ENCODE data around the gene CNN1. TPM values are rescaled to one million over a fixed set of nuclear protein-coding genes. Genes with fewer than 3 reads are reported as not detected.
A peak's percentile ranks its signal among the peaks of the same experiment; 100 is the strongest.
"Not testable (repeated sequence)": the region's sequence is repeated elsewhere in the genome, so short reads cannot be mapped to it uniquely, and the experiment has no call there.

CNN1 gene
- total and polyA plus RNA-seq, 2 of the 13 experiments (the other 11 are each of a cell fraction or from before 2014, with no cell fraction given), result 0.70 to 1.1 TPM

DNA sequence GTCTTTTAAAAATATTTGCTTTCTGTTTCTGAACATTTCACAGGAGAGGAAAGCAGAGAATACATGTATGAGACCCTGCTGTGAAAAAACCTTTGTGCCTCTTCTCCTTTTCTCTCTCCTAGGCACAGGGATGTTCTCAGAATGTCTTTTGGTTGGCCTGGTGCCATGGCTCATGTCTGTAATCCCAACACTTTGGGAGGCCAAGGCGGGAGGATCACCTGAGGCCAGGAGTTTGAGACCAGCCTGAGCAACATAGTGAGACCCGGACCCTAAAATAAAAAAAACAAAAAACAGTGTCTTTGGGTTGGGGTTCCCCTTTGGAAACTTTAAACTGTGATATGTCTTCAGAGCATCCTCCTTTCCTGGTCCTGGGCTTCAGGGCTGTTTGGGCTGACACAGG, 60.1 kb downstream of the CNN1 start:
- Histone ChIP-seq H3K9ac (ENCODE audit: insufficient read depth, low read depth, low read length) (peak overlapping the region; percentile 92; the same call in 1 of the 2 replicates), H3K79me2 (ENCODE audit: insufficient read depth, low read length) (peaks cover 43% of the 10 kb centered on the region), H2AFZ (ENCODE audit: low read length) (no peak overlapping the region), H3K9me3 (ENCODE audit: low read length) (no peaks in the 10 kb centered on the region), H3K27ac (ENCODE audit: extremely low read length, insufficient read depth, low read length) (no peak overlapping the region), H3K4me1 (ENCODE audit: insufficient read depth, low read length) (peaks cover 52% of the 10 kb centered on the region), H3K4me3 (replicated peaks in 1 of 3; ENCODE audit: insufficient read depth in 1 of 3, low read depth in 2 of 3, low read length in 3 of 3) (peak overlapping the region in 1 of 3 experiments; percentile 86; a peak in 2 of 6 replicates), H4K20me1 (ENCODE audit: insufficient read depth, low read length) (no peaks in the 10 kb centered on the region), H3K36me3 (replicated peaks in 1 of 2; ENCODE audit: control insufficient read depth in 1 of 2, insufficient read depth in 2 of 2, low read length in 2 of 2) (no peaks in the 10 kb centered on the region; a peak in 1 of 5 replicates), H3K27me3 (ENCODE audit: control insufficient read depth in 1 of 2, insufficient read depth in 2 of 2, low read length in 2 of 2) (no peaks in the 10 kb centered on the region), H3K4me2 (ENCODE audit: low read depth, low read length) (peak overlapping the region; percentile 74)
- no TSS peak for BruUV-seq (replicated peaks)
- DNase-seq (ENCODE audit: low spot score) (no peak), FAIRE-seq (no peak), ATAC-seq (no peak)
- WGBS (ENCODE audit: low lambda C conversion rate), result 100% methylated on average over 2 of the region's 2 CpGs
- CTCF ChIA-PET (ENCODE audit: low intra/inter-chr PET ratio, low total read pairs), result no interaction called here
- POLR2A ChIA-PET, result no interaction called here
- intact Hi-C loops (cut with micrococcal nuclease; ENCODE audit: unreplicated experiment), result no loop called here
- no peak for TF ChIP-seq ZNF3 (CRISPR knock-in tag; IDR thresholded peaks at IDR 0.05)
- TF ChIP-seq, protein P1, sequence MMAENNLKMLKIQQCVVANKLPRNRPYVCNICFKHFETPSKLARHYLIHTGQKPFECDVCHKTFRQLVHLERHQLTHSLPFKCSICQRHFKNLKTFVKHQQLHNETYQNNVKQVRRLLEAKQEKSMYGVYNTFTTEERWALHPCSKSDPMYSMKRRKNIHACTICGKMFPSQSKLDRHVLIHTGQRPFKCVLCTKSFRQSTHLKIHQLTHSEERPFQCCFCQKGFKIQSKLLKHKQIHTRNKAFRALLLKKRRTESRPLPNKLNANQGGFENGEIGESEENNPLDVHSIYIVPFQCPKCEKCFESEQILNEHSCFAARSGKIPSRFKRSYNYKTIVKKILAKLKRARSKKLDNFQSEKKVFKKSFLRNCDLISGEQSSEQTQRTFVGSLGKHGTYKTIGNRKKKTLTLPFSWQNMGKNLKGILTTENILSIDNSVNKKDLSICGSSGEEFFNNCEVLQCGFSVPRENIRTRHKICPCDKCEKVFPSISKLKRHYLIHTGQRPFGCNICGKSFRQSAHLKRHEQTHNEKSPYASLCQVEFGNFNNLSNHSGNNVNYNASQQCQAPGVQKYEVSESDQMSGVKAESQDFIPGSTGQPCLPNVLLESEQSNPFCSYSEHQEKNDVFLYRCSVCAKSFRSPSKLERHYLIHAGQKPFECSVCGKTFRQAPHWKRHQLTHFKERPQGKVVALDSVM (CRISPR knock-in tag; IDR thresholded peaks at IDR 0.05), result peak; percentile 44
- in situ Hi-C loops (cut with HindIII; ENCODE audit: extremely low pct_ligation_motif_present, low pct_unique_long_range_greater_than_20kb), result no loop called here

DNA sequence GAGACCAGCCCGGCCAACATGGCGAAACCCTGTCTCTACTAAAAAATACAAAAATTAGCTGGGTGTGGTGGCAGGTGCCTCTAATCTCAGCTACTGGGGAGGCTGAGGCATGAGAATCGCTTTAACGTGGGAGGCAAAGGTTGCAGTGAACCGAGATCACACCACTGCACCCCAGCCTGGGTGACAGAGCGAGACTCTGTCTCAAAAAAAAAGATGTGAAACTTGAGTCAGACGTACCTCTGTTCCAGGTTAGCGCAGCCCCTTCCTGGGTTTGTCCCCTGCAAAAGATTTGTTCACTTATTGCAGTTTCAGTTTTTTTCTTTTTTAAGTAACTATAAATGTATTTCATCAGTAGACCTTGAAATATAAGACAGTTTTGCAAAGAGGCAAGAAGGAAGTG, 61.1 kb downstream of the CNN1 start:
- H3K27ac ChIP-seq (ENCODE audit: extremely low read length, insufficient read depth, low read length); DNase-seq (ENCODE audit: low spot score); H4K20me1 ChIP-seq (ENCODE audit: insufficient read depth, low read length); ATAC-seq; H3K36me3 ChIP-seq (replicated peaks in 1 of 2; ENCODE audit: control insufficient read depth in 1 of 2, insufficient read depth in 2 of 2, low read length in 2 of 2); H3K9me3 ChIP-seq (ENCODE audit: low read length); in situ Hi-C loops (cut with HindIII; ENCODE audit: extremely low pct_ligation_motif_present, low pct_unique_long_range_greater_than_20kb); H3K27me3 ChIP-seq (ENCODE audit: control insufficient read depth in 1 of 2, insufficient read depth in 2 of 2, low read length in 2 of 2); FAIRE-seq; intact Hi-C loops (cut with micrococcal nuclease; ENCODE audit: unreplicated experiment); H3K9ac ChIP-seq (ENCODE audit: insufficient read depth, low read depth, low read length); CTCF ChIA-PET (ENCODE audit: low intra/inter-chr PET ratio, low total read pairs); BruUV-seq (replicated peaks); H2AFZ ChIP-seq (ENCODE audit: low read length); H3K4me3 ChIP-seq (replicated peaks in 1 of 3; ENCODE audit: insufficient read depth in 1 of 3, low read depth in 2 of 3, low read length in 3 of 3): not testable (repeated sequence)
- WGBS (ENCODE audit: low lambda C conversion rate), result 93% methylated on average over 8 of the region's 8 CpGs
- peaks cover 45% of the 10 kb centered on the region for H3K4me1 ChIP-seq (ENCODE audit: insufficient read depth, low read length)
- POLR2A ChIA-PET, result interaction anchor here (0.6 kb wide), 2 partner anchors 23 to 41 kb away, joined by 3 read pairs; partner anchors contain the start of gene ELOF1
- peaks cover 47% of the 10 kb centered on the region for H3K79me2 ChIP-seq (ENCODE audit: insufficient read depth, low read length)
- H3K4me2 ChIP-seq (ENCODE audit: low read depth, low read length), result 0 out of 2 replicates have a peak overlapping the region, but pooled peaks have one; percentile 6

Small RNAs within 50 kb of the gene (microRNA-seq; reads per million reads assigned to microRNA genes)
- 43.6 reads per million, percentile 66 among the genes with 10 or more reads in this experiment for gene MIR7974

Small RNAs within 50 kb of the gene (small RNA-seq; reads per million reads assigned to genes)
- gene MIR7974 (ENCODE audit: insufficient read depth in 2 of 3, insufficient read length in 3 of 3, low read depth in 2 of 3, low replicate concordance in 1 of 3) (0 to 3.3 (median 1.3) reads per million in 3 experiments), gene RN7SL833P (ENCODE audit: insufficient read depth in 2 of 3, insufficient read length in 3 of 3, low read depth in 2 of 3, low replicate concordance in 1 of 3) (0 reads per million in 3 experiments)

Other genes with a start within 250 kb of the CNN1 start
- gene TSPAN16, start 242.7 kb upstream of the CNN1 start, total RNA-seq (2016; rRNA removed; fragmentation: Illumina TruSeq; extraction: Trizol), result not detected in 2 replicates
- gene TSPAN16, start 242.7 kb upstream of the CNN1 start, polyA plus RNA-seq (2011; rRNA removed), result not detected in 2 replicates
- 2.0 and 3.3 TPM in 2 replicates for gene RAB3D, start 199.2 kb upstream of the CNN1 start, total RNA-seq (2016; rRNA removed; fragmentation: Illumina TruSeq; extraction: Trizol)
- 16.1 and 19.9 TPM in 2 replicates for gene RAB3D, start 199.2 kb upstream of the CNN1 start, polyA plus RNA-seq (2011; rRNA removed)
- 22.8 and 45.5 TPM in 2 replicates for gene TMEM205, start 192.6 kb upstream of the CNN1 start, total RNA-seq (2016; rRNA removed; fragmentation: Illumina TruSeq; extraction: Trizol)
- 98.7 and 119 TPM in 2 replicates for gene TMEM205, start 192.6 kb upstream of the CNN1 start, polyA plus RNA-seq (2011; rRNA removed)
- 1.2 and 1.7 TPM in 2 replicates for gene CCDC159, start 192.3 kb upstream of the CNN1 start, total RNA-seq (2016; rRNA removed; fragmentation: Illumina TruSeq; extraction: Trizol)
- gene CCDC159, start 192.3 kb upstream of the CNN1 start, polyA plus RNA-seq (2011; rRNA removed), result 6.3 and 9.1 TPM in 2 replicates
- 0.77 and 1.5 TPM in 2 replicates for gene PLPPR2, start 183.4 kb upstream of the CNN1 start, total RNA-seq (2016; rRNA removed; fragmentation: Illumina TruSeq; extraction: Trizol)
- 2.1 and 4.2 TPM in 2 replicates for gene PLPPR2, start 183.4 kb upstream of the CNN1 start, polyA plus RNA-seq (2011; rRNA removed)
- 3.1 and 3.3 TPM in 2 replicates for gene SWSAP1, start 164.2 kb upstream of the CNN1 start, total RNA-seq (2016; rRNA removed; fragmentation: Illumina TruSeq; extraction: Trizol)
- 2.7 and 3.9 TPM in 2 replicates for gene SWSAP1, start 164.2 kb upstream of the CNN1 start, polyA plus RNA-seq (2011; rRNA removed)
- gene EPOR, start 154.5 kb upstream of the CNN1 start, total RNA-seq (2016; rRNA removed; fragmentation: Illumina TruSeq; extraction: Trizol), result 1.2 and 2.9 TPM in 2 replicates
- 5.3 and 7.0 TPM in 2 replicates for gene EPOR, start 154.5 kb upstream of the CNN1 start, polyA plus RNA-seq (2011; rRNA removed)
- 1.2 and 4.2 TPM in 2 replicates for gene RGL3, start 119.5 kb upstream of the CNN1 start, total RNA-seq (2016; rRNA removed; fragmentation: Illumina TruSeq; extraction: Trizol)
- 7.6 and 8.4 TPM in 2 replicates for gene RGL3, start 119.5 kb upstream of the CNN1 start, polyA plus RNA-seq (2011; rRNA removed)
- 0.04 TPM in 1 of 2 replicates, not detected in the other for gene ODAD3, start 103.7 kb upstream of the CNN1 start, total RNA-seq (2016; rRNA removed; fragmentation: Illumina TruSeq; extraction: Trizol)
- gene ODAD3, start 103.7 kb upstream of the CNN1 start, polyA plus RNA-seq (2011; rRNA removed), result 0.08 and 0.35 TPM in 2 replicates
- gene PRKCSH, start 103.2 kb upstream of the CNN1 start, total RNA-seq (2016; rRNA removed; fragmentation: Illumina TruSeq; extraction: Trizol), result 44.2 and 125 TPM in 2 replicates
- 85.1 and 111 TPM in 2 replicates for gene PRKCSH, start 103.2 kb upstream of the CNN1 start, polyA plus RNA-seq (2011; rRNA removed)
- gene ELAVL3, start 57.8 kb upstream of the CNN1 start, total RNA-seq (2016; rRNA removed; fragmentation: Illumina TruSeq; extraction: Trizol), result not detected in 2 replicates
- 0.03 TPM in 2 replicates for gene ELAVL3, start 57.8 kb upstream of the CNN1 start, polyA plus RNA-seq (2011; rRNA removed)
- gene ZNF653, start 33.0 kb upstream of the CNN1 start, total RNA-seq (2016; rRNA removed; fragmentation: Illumina TruSeq; extraction: Trizol), result 1.2 and 4.7 TPM in 2 replicates
- gene ZNF653, start 33.0 kb upstream of the CNN1 start, polyA plus RNA-seq (2011; rRNA removed), result 6.6 and 7.1 TPM in 2 replicates
- gene ECSIT, start 9.7 kb upstream of the CNN1 start, total RNA-seq (2016; rRNA removed; fragmentation: Illumina TruSeq; extraction: Trizol), result 32.2 and 36.4 TPM in 2 replicates
- gene ECSIT, start 9.7 kb upstream of the CNN1 start, polyA plus RNA-seq (2011; rRNA removed), result 55.4 and 62.3 TPM in 2 replicates
- 43.2 and 47.2 TPM in 2 replicates for gene ELOF1, start 20.4 kb downstream of the CNN1 start, total RNA-seq (2016; rRNA removed; fragmentation: Illumina TruSeq; extraction: Trizol)
- gene ELOF1, start 20.4 kb downstream of the CNN1 start, polyA plus RNA-seq (2011; rRNA removed), result 14.5 TPM in 2 replicates
- 0.94 and 1.3 TPM in 2 replicates for gene ACP5, start 38.8 kb downstream of the CNN1 start, total RNA-seq (2016; rRNA removed; fragmentation: Illumina TruSeq; extraction: Trizol)
- gene ACP5, start 38.8 kb downstream of the CNN1 start, polyA plus RNA-seq (2011; rRNA removed), result 5.1 and 6.7 TPM in 2 replicates
- 12.7 and 14.2 TPM in 2 replicates for gene ZNF627, start 58.6 kb downstream of the CNN1 start, total RNA-seq (2016; rRNA removed; fragmentation: Illumina TruSeq; extraction: Trizol)
- 4.2 and 4.5 TPM in 2 replicates for gene ZNF627, start 58.6 kb downstream of the CNN1 start, polyA plus RNA-seq (2011; rRNA removed)
- gene ZNF823, start 200.1 kb downstream of the CNN1 start, total RNA-seq (2016; rRNA removed; fragmentation: Illumina TruSeq; extraction: Trizol), result 11.7 and 18.2 TPM in 2 replicates
- 5.1 and 5.7 TPM in 2 replicates for gene ZNF823, start 200.1 kb downstream of the CNN1 start, polyA plus RNA-seq (2011; rRNA removed)
- 10.0 and 18.0 TPM in 2 replicates for gene ZNF441, start 228.1 kb downstream of the CNN1 start, total RNA-seq (2016; rRNA removed; fragmentation: Illumina TruSeq; extraction: Trizol)
- gene ZNF441, start 228.1 kb downstream of the CNN1 start, polyA plus RNA-seq (2011; rRNA removed), result 2.8 and 3.5 TPM in 2 replicates

All from HepG2 (cell line).